Renal cortex interstitium (tissue), 11 donors: ENCODE data around the gene EFNA5. TPM values are rescaled to one million over a fixed set of nuclear protein-coding genes. Genes with fewer than 3 reads are reported as not detected.
A peak's percentile ranks its signal among the peaks of the same experiment; 100 is the strongest.

ENCODE experiments used
- DNase-seq, 11 donors: peaks; one replicate each; pipeline ENCODE4 v3.0.0-alpha.2; 2013; ENCODE audit warnings: low read depth in 9 of 11, low spot score in 4 of 11; ENCODE audit errors: extremely low read depth in 1 of 11
- polyA plus RNA-seq, 3 donors: library from polyadenylated mRNA; unstranded; fragments of 120-200 nt; gene quantifications; one replicate each; pipeline ENCODE4 v1.2.1, GENCODE V29; 2013; ENCODE audit not compliant: insufficient read length in 3 of 3

EFNA5 gene
- polyA plus RNA-seq, 3 donors: 23.8 to 30.3 (median 28.2) TPM

DNA sequence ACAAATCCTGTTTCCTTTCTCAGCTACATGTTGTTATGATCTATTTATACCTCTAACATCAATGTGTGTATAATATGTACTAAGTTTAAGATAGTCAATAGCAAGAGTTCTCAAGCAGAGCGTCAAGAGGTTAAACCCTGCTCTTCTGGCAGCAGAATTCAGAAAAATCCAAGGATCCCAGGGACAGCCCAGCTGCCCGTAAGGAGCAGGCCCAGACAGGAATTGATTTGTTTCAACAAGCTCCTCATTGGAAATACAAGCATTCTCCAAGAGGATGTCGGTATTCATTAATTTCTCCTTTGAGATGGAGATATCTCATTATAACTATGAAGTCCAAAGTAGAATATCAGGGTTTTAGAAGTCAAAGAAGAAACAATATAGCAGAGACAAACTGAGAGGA lies 14.9 kb downstream of the EFNA5 start:
- no peak for DNase-seq

DNA sequence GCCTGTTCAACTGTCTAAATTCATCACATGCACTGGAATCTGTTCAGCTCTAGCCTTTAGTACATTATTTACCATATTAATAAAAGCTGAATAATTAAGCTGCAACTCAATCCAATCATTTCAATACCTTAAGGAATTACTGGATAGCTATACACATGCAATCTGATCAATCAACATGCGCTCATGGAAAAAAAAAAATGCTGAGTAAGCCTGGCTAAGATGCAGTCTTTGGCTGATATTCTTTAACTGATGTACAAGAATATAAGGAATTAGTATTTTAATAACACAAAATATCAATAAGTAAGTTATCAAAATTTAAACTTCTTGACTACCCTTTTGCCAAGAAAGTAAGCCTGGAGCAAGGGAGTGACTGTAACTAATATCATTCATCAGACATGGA lies 15.9 kb downstream of the EFNA5 start:
- no peak for DNase-seq

DNA sequence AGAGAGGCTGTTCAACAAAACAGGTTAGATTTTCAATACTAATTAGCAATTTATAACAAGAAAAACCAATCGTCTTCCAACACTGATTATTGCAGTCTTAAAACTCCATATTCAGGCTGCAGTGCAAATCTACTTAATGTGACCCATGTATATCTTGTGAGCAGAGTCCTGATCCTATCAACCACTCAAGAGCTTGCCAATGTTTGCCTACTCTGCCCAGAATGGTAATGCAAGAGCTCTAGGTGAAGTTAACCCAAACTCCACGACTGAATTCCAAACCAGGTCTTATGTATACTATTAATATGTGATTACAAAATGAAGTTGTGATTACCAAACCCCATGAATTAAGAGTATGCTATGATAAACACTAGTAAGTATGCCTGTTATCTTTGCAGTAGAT lies 17.1 kb downstream of the EFNA5 start:
- no peak for DNase-seq

DNA sequence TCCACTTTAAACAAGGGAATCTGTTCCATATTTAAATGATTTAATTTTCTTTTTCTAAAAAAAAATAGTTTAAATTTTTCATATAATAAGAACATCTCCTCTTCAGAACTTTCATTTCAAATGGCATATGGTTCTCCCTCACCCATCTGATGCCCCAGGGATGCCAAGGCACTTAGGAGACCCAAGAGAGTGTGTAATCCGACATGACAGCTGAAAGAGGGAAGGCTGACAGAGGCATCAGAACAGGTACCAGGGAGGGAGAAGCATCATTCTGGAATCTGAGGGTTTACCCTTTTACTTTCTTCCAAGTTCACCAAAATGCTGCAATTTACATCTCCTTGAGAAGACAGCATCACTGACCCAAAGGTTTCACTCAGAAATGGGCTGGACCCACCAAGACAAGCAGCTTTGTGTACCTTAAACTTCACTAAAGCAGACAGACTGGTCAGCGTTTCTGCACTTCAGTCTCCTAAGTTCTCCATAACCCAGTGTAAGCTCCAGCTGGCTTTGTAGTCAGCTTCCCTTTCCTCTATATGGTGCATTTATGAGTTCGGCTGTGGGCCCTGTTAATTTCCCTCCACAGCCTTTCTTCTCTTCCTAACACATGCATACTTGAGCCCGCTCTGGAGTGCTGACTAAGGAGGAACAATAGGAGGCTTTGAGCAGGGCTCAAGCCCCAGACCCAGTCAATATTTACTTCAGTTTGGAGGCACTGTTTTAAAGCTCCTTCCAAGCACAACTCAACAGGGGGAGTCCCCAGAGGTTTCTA lies 17.7 kb downstream of the EFNA5 start:
- peak in 2 of 11 donors; percentile 3 to 7 for DNase-seq

DNA sequence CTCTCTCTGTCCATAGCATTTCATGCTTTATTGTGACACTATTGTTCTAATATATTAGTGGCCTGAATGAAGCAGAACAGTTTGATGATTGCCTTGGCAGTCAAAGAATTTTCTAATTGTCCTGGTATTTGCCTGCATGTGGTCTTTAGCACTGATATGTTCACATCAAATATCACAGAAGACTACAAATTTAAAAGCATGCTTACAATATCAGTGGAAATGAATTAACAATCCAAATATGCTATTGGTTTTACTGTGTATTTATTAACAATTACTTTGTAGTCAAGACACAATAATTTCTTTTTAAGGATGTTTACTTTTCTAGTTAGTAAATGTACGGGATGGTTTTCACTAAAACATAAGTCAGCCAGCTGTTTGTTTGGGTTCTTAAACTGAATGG lies 18.3 kb downstream of the EFNA5 start:
- DNase-seq: no peak

DNA sequence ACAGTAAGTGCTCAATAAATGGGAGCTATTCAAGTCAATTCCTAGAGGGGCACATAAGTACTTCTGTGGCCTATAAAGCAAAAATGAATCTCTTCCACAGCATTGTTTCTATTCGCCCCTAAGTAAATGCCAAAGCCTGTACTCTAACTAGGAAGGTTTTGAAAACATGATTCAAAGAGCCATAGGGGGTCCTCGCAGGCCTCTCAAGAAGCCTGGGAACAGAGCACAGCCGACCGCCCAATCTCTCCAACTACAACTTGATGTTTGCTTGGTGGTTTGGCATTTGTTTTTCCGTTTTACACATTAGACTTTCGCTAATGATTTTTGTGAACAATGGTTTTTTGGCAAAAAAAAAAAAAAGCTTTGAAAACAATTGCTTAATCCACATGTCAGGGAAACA lies 19.4 kb downstream of the EFNA5 start:
- DNase-seq: no peak

DNA sequence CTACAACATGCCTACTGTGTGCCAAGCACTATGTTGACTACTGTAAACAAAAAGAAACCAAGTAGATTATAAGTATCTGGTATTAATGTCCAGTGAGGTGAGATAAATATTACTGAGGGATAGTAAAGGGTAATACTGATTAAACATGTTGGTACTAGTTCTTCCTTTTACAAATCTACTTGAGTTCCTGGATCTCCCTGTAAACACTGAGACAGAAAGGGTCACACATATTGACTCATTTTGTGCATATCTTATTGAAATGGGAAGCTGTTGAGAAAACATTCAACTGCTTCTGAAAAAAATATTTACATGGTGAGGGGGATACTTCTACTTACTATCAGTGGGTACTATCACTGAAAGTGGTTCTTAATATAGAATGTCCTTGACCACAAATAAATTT lies 24.3 kb downstream of the EFNA5 start:
- DNase-seq: no peak

DNA sequence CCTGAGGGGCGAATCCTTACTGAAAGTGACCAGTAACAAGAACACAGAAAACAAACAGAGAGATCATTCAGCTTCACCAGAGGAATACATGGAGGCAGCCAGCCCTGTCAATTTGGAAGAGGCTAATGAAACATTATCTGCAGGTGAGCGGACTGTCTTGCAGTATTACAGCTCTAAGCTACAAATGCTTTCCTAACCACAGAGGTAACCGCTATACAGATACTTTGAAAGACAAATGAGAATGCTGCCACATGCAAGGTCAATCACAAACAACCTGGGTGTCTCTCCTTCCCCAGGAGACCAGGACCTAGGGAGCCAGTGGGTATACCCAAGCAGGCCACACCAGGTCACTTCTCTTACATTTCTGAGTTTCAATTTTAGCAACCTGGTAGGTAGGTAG lies 30.2 kb downstream of the EFNA5 start:
- no peak for DNase-seq

DNA sequence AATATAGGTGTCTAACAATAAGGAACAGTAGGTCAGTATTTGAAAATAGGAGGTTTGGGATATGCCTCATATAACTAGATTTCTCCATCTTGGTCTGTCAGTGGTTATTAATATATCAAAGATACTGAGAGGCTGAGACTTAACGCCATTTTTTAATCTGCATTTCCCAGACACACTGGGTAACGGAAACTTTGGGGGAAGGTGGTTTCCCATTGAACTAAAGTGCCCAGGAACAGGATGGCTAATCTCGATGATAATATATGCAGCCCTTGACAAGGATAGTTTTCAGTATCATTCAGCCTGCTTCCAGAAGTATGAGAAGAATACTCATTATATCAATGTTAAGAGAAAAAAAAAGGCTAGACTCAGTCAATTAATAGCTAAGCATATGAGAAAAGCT lies 30.7 kb downstream of the EFNA5 start:
- DNase-seq: no peak

DNA sequence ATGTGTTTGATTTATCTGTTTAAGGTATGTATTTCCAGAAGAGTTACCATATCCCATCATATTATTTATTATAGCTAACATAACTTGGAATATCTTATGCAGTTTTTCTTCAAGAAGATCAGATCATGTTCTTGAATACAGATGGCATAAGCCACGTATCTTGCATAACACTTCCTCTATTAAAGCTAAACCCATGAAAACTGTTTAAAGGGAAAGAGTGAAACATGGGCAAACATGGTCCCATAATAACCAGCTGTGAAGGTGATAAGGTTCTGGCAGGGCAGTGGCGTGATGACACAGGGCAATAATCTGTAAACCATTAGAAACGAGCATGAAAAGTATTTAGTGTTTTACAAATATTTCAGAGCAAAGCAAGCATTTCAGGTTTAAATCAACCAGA lies 34.2 kb downstream of the EFNA5 start:
- DNase-seq: no peak

DNA sequence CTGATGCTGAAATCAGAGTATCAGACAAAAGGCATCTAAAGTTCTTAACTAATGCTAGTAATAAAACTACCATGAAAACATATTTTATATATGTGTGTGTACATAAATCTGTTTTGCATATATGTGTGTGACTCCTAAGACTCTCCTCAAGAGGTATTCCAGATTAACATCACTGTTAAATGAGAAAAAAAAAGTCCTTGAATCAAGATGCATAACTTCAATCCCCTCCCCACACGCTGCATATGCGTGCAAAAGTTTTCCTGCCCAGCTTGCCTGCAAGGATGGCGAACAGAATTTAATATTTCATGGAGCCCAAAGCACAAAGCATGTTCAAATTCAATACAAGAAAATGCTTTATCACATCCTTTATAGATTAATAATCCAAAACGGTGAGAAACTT lies 34.7 kb downstream of the EFNA5 start:
- no peak for DNase-seq

DNA sequence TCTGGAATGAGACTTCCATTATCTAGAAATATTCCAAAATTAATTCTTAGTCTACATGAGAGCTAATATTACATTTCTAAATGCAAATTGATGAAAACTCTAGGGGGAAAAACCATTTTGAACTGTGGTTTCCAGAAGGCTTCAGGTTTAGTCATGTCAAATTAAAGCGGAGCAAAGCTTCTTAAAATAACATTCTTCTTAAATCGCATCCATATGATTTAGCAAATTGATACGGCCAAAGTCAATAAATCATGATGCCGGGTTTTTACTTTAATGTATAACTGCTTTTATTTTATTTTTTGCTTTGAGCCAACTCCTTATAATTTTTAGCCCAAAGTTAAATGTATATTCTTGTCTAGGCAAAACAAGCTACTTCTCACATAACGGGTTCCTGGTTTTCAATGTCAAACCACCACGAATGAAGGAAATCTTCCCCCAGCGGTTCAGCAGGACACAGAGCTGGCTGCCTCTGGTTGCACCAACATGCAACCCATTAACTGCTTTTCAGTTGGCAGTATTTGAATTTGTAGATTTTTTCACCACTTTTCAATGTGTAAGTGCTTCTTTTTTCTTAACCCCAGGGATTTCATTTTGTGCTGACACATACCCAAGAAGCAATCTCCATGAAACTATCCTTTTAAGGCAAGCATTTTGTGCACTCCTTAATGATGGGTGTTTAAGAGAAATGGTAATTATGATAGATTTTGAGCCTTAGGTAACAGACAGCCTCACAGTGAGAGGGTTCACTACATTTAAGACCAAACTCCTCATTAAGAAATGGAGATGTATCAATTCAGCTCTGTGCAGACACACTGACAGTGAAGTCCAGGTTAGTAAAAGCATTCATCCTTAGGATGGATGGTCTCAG lies 35.5 kb downstream of the EFNA5 start:
- no peak for DNase-seq

DNA sequence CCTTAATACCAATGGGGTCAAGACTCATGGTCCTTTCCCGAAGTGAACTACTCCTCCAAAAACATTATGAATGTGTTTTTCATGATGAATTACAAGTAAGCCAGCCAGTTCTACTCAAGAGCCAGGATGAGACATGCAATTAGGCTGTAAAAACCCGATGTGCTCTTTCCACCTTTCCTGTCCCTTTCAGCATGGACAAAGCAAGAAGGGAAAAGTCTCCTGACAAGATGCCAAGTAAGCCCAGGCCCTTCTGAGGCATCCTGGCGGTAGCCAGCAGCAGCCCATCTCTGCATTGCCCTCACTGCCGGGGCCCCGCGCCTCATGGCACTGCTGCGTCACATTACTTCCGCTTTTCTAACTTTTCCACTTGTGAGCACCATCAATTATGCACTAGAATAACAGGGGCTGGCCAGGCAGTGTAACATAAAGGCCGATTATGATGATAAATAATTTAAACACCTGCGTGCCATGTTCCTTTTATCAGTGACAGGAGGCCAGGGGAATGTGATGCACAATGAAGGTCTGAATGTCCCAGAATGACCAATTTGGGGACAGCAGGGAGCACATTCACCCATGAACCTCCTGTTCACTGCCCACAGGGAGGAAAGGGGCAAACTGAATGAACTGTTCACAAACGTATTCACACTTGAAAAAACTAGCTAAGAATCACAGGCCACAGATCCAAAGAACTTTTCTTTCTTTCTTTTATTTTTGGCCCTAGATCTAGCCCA lies 37.4 kb downstream of the EFNA5 start:
- no peak for DNase-seq

DNA sequence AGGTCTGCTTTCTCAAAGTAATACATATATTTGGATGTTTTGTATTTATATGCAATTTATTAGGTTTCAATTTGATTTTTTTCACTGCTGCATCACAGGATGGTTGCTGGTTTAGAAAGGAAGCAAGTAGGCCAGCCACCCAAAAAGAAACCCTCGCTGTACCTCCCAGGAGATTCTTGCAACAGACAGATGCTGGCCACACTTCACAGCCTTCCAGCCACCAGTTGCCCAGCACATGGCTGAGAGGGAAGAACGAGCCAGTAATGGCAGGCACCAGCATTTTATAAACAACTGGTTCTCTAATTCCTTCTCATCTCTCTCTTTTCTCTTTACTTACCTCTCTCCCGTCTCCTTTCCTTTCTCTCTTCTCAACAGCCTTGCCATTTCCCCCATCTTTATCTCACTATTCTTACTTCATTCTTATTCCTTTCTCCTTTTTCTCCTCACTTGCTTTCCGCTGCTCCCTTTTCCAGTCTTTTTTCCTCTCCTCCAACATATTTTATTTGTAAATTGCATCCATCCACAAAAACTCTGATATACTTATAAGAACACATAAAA lies 38.9 kb downstream of the EFNA5 start:
- DNase-seq: no peak

DNA sequence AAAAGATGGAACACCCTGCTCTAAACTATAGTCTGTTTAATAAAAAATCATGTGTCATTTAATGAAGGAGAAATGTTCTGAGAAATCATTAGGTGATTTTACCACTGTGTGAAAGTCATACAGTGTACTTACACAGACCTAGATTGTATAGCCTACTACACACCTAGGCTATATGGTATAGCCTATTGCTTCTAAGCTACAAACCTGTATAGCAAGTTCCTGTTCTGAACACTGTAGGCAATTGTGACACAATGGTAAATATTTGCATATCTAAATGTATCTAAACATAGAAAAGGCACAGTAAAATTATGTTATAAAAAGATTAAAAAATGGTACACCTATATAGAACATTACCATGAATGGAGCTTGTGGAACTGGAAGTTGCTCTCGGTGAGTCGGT lies 40.6 kb downstream of the EFNA5 start:
- no peak for DNase-seq

DNA sequence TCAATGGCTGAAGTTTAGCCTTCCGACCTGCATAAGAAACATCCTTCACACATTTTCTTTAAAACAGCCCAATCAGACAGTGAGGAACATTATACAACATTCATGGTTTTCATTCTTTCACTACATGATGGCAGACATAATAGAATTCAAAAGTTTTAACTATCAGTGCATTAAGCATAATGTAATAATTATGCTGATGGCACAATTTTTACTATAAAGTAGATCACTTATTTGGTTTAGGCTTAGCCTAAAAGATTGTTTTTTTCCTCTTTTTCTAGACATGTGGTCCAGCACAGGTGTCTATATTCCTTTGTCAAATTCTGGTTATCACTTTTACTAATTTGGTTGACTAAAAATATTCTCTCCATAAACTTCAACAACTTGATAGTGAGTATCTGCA lies 46.5 kb downstream of the EFNA5 start:
- no peak for DNase-seq

DNA sequence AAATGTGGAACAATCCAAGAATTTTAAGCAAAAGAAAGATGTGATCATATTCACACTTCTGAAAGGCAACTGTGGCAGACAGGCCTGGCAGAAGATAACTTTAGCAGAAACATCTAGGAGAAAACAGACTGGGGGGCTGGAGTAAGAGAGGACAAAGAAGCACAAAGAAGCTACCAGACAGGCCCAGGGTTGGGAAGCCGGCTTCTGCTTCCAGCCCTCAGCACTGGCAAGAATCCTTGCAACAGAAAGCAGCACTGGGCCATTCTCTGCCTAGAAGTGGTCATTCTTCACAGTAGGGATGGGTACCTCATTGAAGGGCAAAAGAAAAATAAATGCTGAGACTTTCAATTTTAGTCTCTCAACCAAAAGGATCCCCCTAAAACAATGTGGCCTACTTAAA lies 49.6 kb downstream of the EFNA5 start:
- DNase-seq: no peak

DNA sequence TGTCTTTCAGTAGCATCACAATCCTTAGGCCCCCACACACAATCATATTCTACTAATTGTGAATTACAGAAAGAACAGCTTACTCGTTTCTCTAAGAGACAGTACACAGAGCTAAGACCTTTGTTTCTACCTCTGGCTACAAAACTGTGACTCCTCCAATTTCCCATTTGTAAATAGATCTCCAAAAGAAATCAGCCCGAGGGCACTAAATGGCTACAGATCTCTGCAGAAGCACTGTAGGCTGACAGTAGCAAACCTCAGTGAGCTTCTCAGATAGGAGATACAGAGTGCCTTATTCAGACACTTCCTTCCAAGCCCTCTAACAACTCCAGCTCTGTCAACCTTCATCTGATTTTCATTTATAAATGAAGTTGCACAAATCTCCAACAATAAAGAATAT lies 51.0 kb downstream of the EFNA5 start:
- DNase-seq: no peak

DNA sequence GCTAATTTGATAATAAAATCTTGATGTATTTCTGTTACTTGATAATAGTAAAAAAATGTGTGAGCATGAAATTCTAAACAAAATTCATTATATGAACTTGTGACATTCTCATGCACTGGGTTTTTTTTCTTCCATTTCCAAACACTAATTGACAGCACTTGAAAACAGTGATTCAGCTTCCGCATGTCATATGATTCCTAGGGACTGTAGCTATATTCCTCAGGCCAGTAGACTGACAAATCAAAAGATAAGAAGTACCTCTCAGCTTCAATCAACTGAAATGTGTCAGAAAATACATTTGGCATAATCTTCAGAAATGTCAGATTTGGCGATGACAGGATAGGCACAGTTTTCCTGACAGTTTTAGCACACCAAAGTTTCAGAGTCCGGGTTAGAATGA lies 52.5 kb downstream of the EFNA5 start:
- DNase-seq: no peak

DNA sequence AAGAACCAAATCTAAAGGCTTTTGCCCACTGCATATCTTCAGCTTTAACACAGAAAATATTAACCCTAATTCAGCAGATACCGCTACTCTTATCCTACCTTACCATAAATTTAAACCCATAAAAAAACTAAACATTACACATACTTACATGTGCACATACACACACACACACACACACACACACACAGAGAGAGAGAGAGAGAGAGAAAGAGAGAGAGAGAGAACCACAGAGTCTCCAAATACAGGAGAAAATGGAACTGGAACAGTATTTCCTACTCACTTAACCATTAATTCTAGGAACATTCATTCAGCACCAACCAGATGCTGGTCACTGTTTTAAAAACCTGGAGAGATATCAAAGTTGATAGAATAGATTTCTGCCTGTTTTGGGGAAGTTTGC lies 53.7 kb downstream of the EFNA5 start:
- no peak for DNase-seq
